Mucosa of descending colon (tissue), 3 donors: Measurements from ENCODE around the gene BSCL2. TPM values are rescaled to one million over a fixed set of nuclear protein-coding genes. Genes with fewer than 3 reads are reported as not detected.

ENCODE experiments used
- ATAC-seq: fragments of 200-7000 bp; cut with Tn5 transposase; one replicate; pipeline ENCODE4 v1.9.1; 2020; ENCODE audit warnings: mild to moderate bottlenecking, moderate library complexity
- DNase-seq, 3 donors: peaks; one replicate each; pipeline ENCODE4 v3.0.0-alpha.2; 2020
- H3K36me3 ChIP-seq: fragments of 200-600 bp; one replicate; pipeline ENCODE4 v1.8.0; 2021; ENCODE audit warnings: low read depth, mild to moderate bottlenecking
- H3K4me1 ChIP-seq: fragments of 200-600 bp; one replicate; pipeline ENCODE4 v1.8.0; 2021; ENCODE audit warnings: low read depth, mild to moderate bottlenecking
- H3K4me3 ChIP-seq: fragments of 200-600 bp; one replicate; pipeline ENCODE4 v1.8.0; 2021; ENCODE audit warnings: mild to moderate bottlenecking
- H3K9me3 ChIP-seq: fragments of 200-600 bp; one replicate; pipeline ENCODE4 v1.8.0; 2021; ENCODE audit warnings: mild to moderate bottlenecking
- intact Hi-C, 2 donors: fragments of 100-400 bp; cut with DNase I in 1 of 2; cut with micrococcal nuclease in 1 of 2; formaldehyde crosslinking; loops; one replicate each; pipeline versions ENCODE4 v1.11.0 to v1.11.1; 2022; cut with DNase I, micrococcal nuclease
- total RNA-seq, 3 donors: library from RNA; stranded (reverse); fragmentation: NEBNext Ultra II Directional in 2 of 3; extraction: Animal tissue kit (Norgen Biotek cat#: 25700) in 2 of 3; gene quantifications; one replicate each; pipeline versions ENCODE4 v1.2.1 to v1.2.4, GENCODE V29; 2021 to 2023
- TF ChIP-seq, protein P1 (sequence below): fragments of 200-600 bp; IDR thresholded peaks from one replicate; pipeline ENCODE4 v1.8.0; 2022; ENCODE audit warnings: antibody characterized with exemption, mild to moderate bottlenecking
- donor health status: DM: no; HTN: no; CAD: no; lungs with moderate emphysema.
- donor health status: DM: no; HTN: no; CAD: no.
- donor health status: DM: no; HTN: yes; CAD: no.

Gene BSCL2
- total RNA-seq, 3 donors from 2014 or later = 59.0 to 63.4 (median 61.0) TPM

DNA sequence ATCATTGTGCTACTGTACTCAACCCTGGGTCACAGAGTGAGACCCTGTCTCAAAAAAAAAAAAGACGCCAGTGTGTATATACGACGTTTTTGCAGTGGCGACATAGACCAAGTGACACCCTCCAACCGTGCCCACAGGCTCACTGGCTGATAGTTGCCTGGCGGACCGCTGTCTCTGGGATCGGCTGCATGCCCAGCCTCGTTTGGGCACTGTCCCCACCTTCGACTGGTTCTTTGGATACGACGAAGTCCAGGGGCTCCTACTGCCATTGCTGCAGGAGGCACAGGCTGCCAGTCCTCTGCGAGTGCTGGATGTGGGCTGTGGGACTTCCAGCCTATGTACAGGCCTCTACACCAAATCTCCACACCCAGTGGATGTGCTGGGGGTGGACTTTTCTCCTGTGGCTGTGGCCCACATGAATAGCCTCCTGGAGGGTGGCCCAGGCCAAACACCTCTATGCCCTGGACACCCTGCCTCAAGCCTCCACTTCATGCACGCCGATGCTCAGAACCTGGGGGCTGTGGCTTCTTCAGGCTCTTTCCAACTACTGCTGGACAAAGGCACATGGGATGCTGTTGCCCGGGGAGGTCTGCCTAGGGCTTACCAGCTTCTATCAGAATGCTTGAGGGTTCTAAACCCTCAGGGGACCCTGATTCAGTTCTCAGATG lies 40.8 kb downstream of the BSCL2 start:
- peaks cover 35% of the 10 kb centered on the region for H3K4me1 ChIP-seq
- ATAC-seq (no peak), DNase-seq (no peak)
- TF ChIP-seq, protein P1, sequence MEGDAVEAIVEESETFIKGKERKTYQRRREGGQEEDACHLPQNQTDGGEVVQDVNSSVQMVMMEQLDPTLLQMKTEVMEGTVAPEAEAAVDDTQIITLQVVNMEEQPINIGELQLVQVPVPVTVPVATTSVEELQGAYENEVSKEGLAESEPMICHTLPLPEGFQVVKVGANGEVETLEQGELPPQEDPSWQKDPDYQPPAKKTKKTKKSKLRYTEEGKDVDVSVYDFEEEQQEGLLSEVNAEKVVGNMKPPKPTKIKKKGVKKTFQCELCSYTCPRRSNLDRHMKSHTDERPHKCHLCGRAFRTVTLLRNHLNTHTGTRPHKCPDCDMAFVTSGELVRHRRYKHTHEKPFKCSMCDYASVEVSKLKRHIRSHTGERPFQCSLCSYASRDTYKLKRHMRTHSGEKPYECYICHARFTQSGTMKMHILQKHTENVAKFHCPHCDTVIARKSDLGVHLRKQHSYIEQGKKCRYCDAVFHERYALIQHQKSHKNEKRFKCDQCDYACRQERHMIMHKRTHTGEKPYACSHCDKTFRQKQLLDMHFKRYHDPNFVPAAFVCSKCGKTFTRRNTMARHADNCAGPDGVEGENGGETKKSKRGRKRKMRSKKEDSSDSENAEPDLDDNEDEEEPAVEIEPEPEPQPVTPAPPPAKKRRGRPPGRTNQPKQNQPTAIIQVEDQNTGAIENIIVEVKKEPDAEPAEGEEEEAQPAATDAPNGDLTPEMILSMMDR = no peak
- H3K9me3 ChIP-seq = no peaks in the 10 kb centered on the region
- intact Hi-C loops = no loop called here
- H3K36me3 ChIP-seq = no peaks in the 10 kb centered on the region
- H3K4me3 ChIP-seq = peak overlapping the region; percentile 56

DNA sequence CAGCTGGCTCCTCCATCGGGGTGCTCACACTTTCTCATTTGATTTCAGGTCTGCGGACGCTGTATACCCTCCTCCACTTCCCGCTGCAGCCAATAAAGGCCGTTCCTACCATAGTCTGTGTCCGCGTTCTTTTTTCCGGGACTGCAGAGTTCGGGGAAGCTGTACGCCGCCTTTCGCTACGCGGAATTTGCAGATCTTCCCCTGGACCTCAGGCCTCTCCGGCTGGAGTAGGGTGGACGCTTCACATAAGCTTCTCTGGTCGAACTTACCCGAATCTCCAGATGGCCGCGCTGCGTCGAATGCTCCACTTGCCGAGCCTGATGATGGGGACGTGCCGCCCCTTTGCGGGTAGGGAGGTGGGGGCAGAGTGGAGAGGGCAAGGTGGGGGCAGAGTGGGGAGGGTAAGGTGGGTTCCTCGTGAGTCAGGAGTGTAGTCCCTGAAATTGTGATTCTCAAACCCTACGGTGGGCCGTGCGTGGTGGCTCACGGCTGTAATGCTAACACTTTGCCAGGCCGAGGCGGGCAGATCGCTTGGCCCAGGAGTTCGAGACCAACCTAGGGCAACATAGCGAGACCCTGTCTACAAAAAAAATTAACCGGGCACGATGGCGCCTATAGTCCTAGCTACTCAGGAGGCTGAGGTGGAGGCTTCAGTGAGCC lies 41.5 kb downstream of the BSCL2 start:
- peaks cover 32% of the 10 kb centered on the region for H3K4me1 ChIP-seq
- TF ChIP-seq, protein P1 = no peak
- DNase-seq (peak; percentile 63 to 81 (median 74)), ATAC-seq (peak; percentile 53)
- no peaks in the 10 kb centered on the region for H3K9me3 ChIP-seq
- H3K36me3 ChIP-seq = no peaks in the 10 kb centered on the region
- H3K4me3 ChIP-seq = peak overlapping the region; percentile 56
- intact Hi-C loops = no loop called here

DNA sequence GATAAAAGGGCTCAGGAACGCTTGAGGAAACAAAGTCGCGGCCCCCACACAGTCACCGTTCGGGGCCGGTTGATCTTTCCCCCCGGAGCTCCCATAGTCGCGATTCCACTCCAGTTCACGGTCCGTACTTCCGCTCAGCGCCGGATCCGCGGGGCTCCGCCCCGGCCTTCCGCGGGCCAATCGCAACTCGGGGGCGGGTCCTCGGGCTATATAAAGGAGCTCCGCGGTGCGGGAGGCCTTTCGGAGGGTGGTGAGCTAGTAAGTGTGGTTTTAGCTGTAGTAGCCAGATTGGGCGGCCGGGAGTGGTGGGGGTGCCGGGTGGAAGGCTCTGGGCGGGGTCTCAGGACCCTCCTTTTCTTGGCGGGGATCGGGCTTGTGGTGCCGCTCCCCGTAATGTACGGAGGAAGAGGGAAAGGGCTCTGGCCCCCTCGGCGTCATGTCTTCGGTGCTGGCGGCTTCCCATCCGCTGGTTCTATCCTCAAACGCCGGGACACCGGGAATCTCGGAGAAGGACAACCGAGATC lies 42.1 kb downstream of the BSCL2 start, which contains the start of the genes C11orf98 and CSKMT:
Gene C11orf98 (minus strand): TSS at position 136 of the 524 bp plus-strand sequence. CDS start 41 bp downstream, at position 95.
Gene CSKMT (plus strand): TSS at position 238 of the 524 bp plus-strand sequence. CDS start 568 bp downstream, outside the sequence.
- Histone ChIP-seq H3K36me3 (no peaks in the 10 kb centered on the region), H3K9me3 (no peaks in the 10 kb centered on the region), H3K4me3 (peak within 1 kb of the TSS; percentile 56), H3K4me1 (peaks cover 28% of the 10 kb centered on the region)
- TF ChIP-seq, protein P1 = no peak
- ATAC-seq (peak; percentile 96), DNase-seq (peak; percentile 97 to 98 (median 97))
- intact Hi-C loops = no loop called here

DNA sequence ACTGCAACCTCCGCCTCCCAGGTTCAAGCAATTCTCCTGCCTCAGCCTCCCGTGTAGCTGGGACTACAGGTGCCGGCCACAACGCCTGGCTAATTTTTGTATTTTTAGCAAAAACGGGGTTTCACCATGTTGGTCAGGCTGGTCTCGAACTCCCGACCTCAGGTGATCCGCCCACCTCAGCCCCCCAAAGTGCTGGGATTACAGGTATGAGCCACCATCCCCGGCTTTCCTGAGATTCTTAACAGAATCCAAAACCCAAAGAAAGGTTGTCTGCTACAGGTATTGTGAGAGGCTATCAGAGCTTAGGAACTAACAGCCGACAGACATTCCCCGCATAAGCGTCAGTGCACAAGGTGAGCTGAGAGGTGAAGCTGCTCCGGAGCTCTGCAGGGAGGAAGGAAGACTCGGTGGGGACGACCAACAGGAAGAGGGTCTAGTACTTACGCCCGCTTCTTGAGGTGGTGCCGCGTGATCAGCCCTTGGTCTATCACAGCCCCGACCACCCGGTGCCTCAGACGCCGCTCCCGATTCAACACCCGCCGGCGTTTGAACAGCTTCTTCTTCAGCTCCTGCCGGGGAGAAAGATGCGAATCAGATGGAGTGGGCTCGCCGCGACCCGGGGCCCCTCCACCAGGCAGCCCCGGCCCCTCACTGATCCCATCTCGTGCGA lies 42.7 kb downstream of the BSCL2 start:
- intact Hi-C loops = no loop called here
- H3K9me3 ChIP-seq = no peaks in the 10 kb centered on the region
- DNase-seq = peak in 2 of 3 donors; percentile 57 to 79
- H3K4me3 ChIP-seq = peak overlapping the region; percentile 56
- ATAC-seq = peak; percentile 69
- TF ChIP-seq, protein P1 = no peak
- peaks cover 23% of the 10 kb centered on the region for H3K4me1 ChIP-seq
- H3K36me3 ChIP-seq = no peaks in the 10 kb centered on the region

DNA sequence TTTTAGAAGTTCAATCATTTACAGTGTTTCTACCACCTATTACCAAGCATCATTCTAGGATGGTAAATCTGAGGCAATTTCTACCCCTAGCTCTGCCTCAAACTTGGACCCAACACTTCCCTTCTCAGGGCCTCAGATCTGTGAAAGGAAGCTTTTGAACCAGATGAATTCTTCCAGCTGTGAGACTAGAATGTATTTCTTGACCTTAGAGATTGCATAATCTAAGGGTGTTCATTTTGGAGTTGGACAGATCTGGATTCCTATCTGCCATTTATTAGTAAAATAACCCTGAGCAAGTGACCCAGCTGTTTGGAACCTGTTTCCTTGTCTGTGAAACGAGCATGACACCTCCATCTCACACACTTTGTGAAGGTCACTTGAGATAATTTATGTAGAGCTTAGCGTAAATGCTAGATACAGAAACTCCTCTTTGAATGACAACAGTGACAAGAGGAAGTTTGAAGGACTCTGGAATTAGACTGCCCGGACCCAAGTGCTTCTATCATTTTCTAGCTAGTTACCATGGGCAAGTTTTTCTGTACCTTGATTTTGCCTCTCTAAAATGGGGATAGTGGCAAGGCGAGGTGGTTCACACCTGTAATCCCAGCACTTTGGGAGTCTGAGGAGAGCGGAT lies 50.3 kb downstream of the BSCL2 start:
- DNase-seq (no peak), ATAC-seq (no peak)
- TF ChIP-seq, protein P1 = no peak
- intact Hi-C loops = no loop called here
- Histone ChIP-seq H3K4me3 (no peak overlapping the region), H3K4me1 (peaks cover 6% of the 10 kb centered on the region), H3K9me3 (no peaks in the 10 kb centered on the region), H3K36me3 (no peaks in the 10 kb centered on the region)
